Mesothelial cell of epicardium (in vitro differentiated cells): ENCODE measurements around the gene WSCD2. TPM values are rescaled to one million over a fixed set of nuclear protein-coding genes. Genes with fewer than 3 reads are reported as not detected.

Experiments
- DNase-seq, 2 experiments: peaks; one replicate each; pipeline ENCODE4 v3.0.0; 2021; ENCODE audit warnings: low spot score in 2 of 2; ENCODE audit not compliant: unreplicated experiment in 2 of 2
- H3K27ac Mint-ChIP-seq: 2 replicates; pipeline ENCODE4 v1.8.0; 2021; ENCODE audit warnings: mixed read lengths
- H3K27me3 Mint-ChIP-seq: 2 replicates; pipeline ENCODE4 v1.8.0; 2021; ENCODE audit warnings: low read depth, mixed read lengths
- H3K36me3 Mint-ChIP-seq: 2 replicates; pipeline ENCODE4 v1.8.0; 2021; ENCODE audit warnings: mixed read lengths
- H3K4me1 Mint-ChIP-seq: 2 replicates; pipeline ENCODE4 v1.8.0; 2021; ENCODE audit warnings: mixed read lengths
- H3K4me3 Mint-ChIP-seq: 2 replicates; pipeline ENCODE4 v1.8.0; 2021; ENCODE audit warnings: mild to moderate bottlenecking, moderate library complexity, mixed read lengths
- H3K9me3 Mint-ChIP-seq: 2 replicates; pipeline ENCODE4 v1.8.0; 2021; ENCODE audit warnings: mixed read lengths
- total RNA-seq: library from RNA; stranded (reverse); gene quantifications from 3 replicates; pipeline ENCODE4 v1.2.1, GENCODE V29; 2021
- TF ChIP-seq, protein P1 (sequence below): fragments of 200-600 bp; sonication (generic); IDR thresholded peaks from one replicate; pipeline ENCODE4 v1.5.0; 2021; ENCODE audit warnings: antibody characterized with exemption; ENCODE audit not compliant: unreplicated experiment

Gene WSCD2
- total RNA-seq, 1 donor from 2014 or later = 0.13 TPM

DNA sequence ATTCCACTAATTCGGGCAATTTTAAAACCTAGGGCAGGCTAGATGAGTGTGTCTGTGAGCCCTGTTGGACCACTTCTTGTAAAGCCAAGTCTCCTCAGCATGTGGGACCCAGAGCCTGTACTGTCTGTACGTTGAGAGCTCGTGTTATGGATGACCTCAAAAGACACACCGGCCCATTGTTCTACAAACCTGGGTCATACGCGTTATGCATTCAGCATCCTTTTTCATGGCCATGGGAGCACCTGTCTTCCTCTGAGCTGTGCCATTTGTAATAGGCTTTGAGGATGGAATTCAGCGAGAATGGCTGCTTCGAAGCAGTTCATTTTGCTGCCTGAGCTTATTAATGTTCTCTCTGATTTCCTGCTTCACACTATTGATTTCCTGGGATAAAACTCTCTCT lies 15.0 kb downstream of the WSCD2 start:
- Mint-ChIP-seq H3K36me3 (no peaks in the 10 kb centered on the region), H3K27me3 (peaks cover 33% of the 10 kb centered on the region), H3K4me1 (no peaks in the 10 kb centered on the region), H3K9me3 (no peaks in the 10 kb centered on the region), H3K4me3 (no peak overlapping the region), H3K27ac (no peak overlapping the region)
- no peak for DNase-seq
- TF ChIP-seq, protein P1, sequence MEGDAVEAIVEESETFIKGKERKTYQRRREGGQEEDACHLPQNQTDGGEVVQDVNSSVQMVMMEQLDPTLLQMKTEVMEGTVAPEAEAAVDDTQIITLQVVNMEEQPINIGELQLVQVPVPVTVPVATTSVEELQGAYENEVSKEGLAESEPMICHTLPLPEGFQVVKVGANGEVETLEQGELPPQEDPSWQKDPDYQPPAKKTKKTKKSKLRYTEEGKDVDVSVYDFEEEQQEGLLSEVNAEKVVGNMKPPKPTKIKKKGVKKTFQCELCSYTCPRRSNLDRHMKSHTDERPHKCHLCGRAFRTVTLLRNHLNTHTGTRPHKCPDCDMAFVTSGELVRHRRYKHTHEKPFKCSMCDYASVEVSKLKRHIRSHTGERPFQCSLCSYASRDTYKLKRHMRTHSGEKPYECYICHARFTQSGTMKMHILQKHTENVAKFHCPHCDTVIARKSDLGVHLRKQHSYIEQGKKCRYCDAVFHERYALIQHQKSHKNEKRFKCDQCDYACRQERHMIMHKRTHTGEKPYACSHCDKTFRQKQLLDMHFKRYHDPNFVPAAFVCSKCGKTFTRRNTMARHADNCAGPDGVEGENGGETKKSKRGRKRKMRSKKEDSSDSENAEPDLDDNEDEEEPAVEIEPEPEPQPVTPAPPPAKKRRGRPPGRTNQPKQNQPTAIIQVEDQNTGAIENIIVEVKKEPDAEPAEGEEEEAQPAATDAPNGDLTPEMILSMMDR = no peak

- Mint-ChIP-seq H3K36me3 (no peaks in the 10 kb centered on the region), H3K9me3 (no peaks in the 10 kb centered on the region), H3K27me3 (peaks cover 29% of the 10 kb centered on the region), H3K27ac (no peak overlapping the region), H3K4me1 (no peaks in the 10 kb centered on the region), H3K4me3 (no peak overlapping the region)
- TF ChIP-seq, protein P1 = no peak
- no peak for DNase-seq
These were observed 15.9 kb downstream of the WSCD2 start for GRCh38 chr12:108145011-108145410.

- H3K4me1 Mint-ChIP-seq = no peaks in the 10 kb centered on the region
- peaks cover 31% of the 10 kb centered on the region for H3K27me3 Mint-ChIP-seq
- no peak overlapping the region for H3K4me3 Mint-ChIP-seq
- H3K9me3 Mint-ChIP-seq = no peaks in the 10 kb centered on the region
- TF ChIP-seq, protein P1 = no peak
- DNase-seq = no peak
- no peak overlapping the region for H3K27ac Mint-ChIP-seq
- H3K36me3 Mint-ChIP-seq = no peaks in the 10 kb centered on the region
These were observed 17.2 kb downstream of the WSCD2 start for GRCh38 chr12:108146035-108146893.

DNA sequence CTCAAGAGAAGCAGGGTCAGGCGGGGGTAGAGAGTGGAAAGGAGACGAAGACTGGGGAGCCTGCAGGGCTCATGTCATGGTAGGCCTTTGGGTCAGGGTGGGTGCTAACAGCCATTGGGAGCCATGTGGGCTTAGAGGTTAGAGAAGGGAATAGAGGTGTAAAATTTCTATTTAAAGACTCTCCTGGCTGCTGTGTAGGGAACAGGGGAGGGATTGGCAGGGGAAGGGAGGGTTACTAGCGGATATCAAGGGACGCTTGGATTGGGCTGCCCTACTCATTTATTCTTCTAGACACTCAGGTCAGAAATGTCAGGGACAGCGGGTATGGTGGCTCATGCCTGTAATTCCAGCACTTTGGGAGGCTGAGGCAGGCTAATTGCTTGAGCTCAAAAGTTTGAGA lies 18.2 kb downstream of the WSCD2 start:
- Mint-ChIP-seq H3K27ac (no peak overlapping the region), H3K4me1 (no peaks in the 10 kb centered on the region), H3K9me3 (no peaks in the 10 kb centered on the region), H3K27me3 (peaks cover 29% of the 10 kb centered on the region), H3K36me3 (no peaks in the 10 kb centered on the region), H3K4me3 (no peak overlapping the region)
- no peak for DNase-seq
- TF ChIP-seq, protein P1 = no peak

DNA sequence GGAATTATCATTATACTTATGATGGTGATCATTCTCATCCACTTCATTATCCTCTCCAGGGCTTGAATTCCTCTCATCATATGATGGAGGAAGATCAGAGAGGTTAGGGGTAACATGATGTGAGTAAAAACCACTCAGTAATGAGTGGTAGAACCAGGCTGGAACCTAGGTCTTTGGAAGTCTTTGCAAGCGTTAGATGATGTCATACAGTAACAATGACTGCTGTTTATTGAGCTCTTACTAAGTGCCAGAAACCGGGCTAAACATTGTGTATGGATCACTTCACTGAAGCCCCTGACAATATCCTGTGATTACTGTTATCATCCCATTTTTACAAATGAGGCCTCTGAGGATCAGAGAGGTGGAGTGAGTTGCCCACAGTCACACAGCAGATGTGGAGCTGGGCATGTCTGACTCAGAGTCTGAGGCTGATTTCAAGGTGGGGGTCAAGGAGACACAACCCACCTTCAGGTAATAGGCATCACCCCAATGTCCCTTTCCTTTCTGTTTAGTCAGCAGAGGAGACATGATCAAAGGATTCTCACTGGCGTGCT lies 19.5 kb downstream of the WSCD2 start:
- Mint-ChIP-seq H3K4me3 (no peak overlapping the region), H3K27ac (no peak overlapping the region), H3K36me3 (no peaks in the 10 kb centered on the region), H3K27me3 (peaks cover 26% of the 10 kb centered on the region), H3K4me1 (no peaks in the 10 kb centered on the region), H3K9me3 (no peaks in the 10 kb centered on the region)
- TF ChIP-seq, protein P1 = no peak
- DNase-seq = no peak
